ENCODE results near the gene MDFIC.

MDFIC gene

GRCh38 chr7:115066050-115066449 is 144.2 kb downstream of the MDFIC start:
- no peaks in the 10 kb centered on the region for H3K4me1 Mint-ChIP-seq
- ATAC-seq (replicated peaks; ENCODE audit: extremely low read depth, poor library complexity, severe bottlenecking) (no peak), DNase-seq (ENCODE audit: low spot score in 2 of 2) (no peak)
- H3K36me3 Mint-ChIP-seq (ENCODE audit: insufficient read depth) = no peaks in the 10 kb centered on the region
- H3K27me3 Mint-ChIP-seq = no peaks in the 10 kb centered on the region
- no peaks in the 10 kb centered on the region for H3K9me3 Mint-ChIP-seq
- no peak overlapping the region for H3K4me3 Mint-ChIP-seq
- H3K27ac Mint-ChIP-seq (ENCODE audit: low read depth) = no peak overlapping the region

GRCh38 chr7:115066634-115067033 is 144.7 kb downstream of the MDFIC start:
- H3K27me3 Mint-ChIP-seq = no peaks in the 10 kb centered on the region
- H3K27ac Mint-ChIP-seq (ENCODE audit: low read depth) = no peak overlapping the region
- no peaks in the 10 kb centered on the region for H3K4me1 Mint-ChIP-seq
- H3K9me3 Mint-ChIP-seq = no peaks in the 10 kb centered on the region
- no peak overlapping the region for H3K4me3 Mint-ChIP-seq
- no peak for ATAC-seq (replicated peaks; ENCODE audit: extremely low read depth, poor library complexity, severe bottlenecking)
- no peaks in the 10 kb centered on the region for H3K36me3 Mint-ChIP-seq (ENCODE audit: insufficient read depth)
- no peak for DNase-seq (ENCODE audit: low spot score in 2 of 2)

- H3K27me3 Mint-ChIP-seq = no peaks in the 10 kb centered on the region
- no peak for DNase-seq (ENCODE audit: low spot score in 2 of 2)
- H3K9me3 Mint-ChIP-seq = no peaks in the 10 kb centered on the region
- ATAC-seq (replicated peaks; ENCODE audit: extremely low read depth, poor library complexity, severe bottlenecking) = no peak
- no peak overlapping the region for H3K27ac Mint-ChIP-seq (ENCODE audit: low read depth)
- H3K4me1 Mint-ChIP-seq = no peaks in the 10 kb centered on the region
- H3K36me3 Mint-ChIP-seq (ENCODE audit: insufficient read depth) = no peaks in the 10 kb centered on the region
- no peak overlapping the region for H3K4me3 Mint-ChIP-seq
Observed at GRCh38 chr7:115068220-115068619, 146.3 kb downstream of the MDFIC start.
